Measurements from ENCODE around the gene AMBN. TPM values are rescaled to one million over a fixed set of nuclear protein-coding genes. Genes with fewer than 3 reads are reported as not detected.

The AMBN gene, protein sequence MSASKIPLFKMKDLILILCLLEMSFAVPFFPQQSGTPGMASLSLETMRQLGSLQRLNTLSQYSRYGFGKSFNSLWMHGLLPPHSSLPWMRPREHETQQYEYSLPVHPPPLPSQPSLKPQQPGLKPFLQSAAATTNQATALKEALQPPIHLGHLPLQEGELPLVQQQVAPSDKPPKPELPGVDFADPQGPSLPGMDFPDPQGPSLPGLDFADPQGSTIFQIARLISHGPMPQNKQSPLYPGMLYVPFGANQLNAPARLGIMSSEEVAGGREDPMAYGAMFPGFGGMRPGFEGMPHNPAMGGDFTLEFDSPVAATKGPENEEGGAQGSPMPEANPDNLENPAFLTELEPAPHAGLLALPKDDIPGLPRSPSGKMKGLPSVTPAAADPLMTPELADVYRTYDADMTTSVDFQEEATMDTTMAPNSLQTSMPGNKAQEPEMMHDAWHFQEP
- polyA plus RNA-seq (ENCODE audit: insufficient read length in 3 of 3), result 1 to 10 TPM; 1.0 to 1.8 (median 1.6) TPM
- long read RNA-seq, donor 1, partial matches to known transcripts, result 0 of 1 reads
- long read RNA-seq, donor 1, other reads (novel, unspliced or antisense), result 0 of 1 reads
- long read RNA-seq, donor 2, result 0 reads
- long read RNA-seq, donor 3, partial matches to known transcripts, result 0 of 4 reads
- long read RNA-seq, donor 3, other reads (novel, unspliced or antisense), result 0 of 4 reads
- long read RNA-seq, donor 4, partial matches to known transcripts, result 0 of 2 reads
- long read RNA-seq, donor 4, other reads (novel, unspliced or antisense), result 0 of 2 reads
- long read RNA-seq, donor 5, result 0 reads
- long read RNA-seq, donor 6, result 0 reads
- long read RNA-seq, donor 7, partial matches to known transcripts, result 0 of 1 reads
- long read RNA-seq, donor 7, other reads (novel, unspliced or antisense), result 0 of 1 reads
- long read RNA-seq, donor 8, result 0 reads
- long read RNA-seq, donor 9, result 0 reads
- long read RNA-seq, donor 10, partial matches to known transcripts, result 0 of 1 reads
- long read RNA-seq, donor 10, other reads (novel, unspliced or antisense), result 0 of 1 reads
- long read RNA-seq, donor 11, result 0 reads
- long read RNA-seq, donor 12, result 0 reads
- long read RNA-seq, donor 13, result 0 reads
- long read RNA-seq, donor 14, partial matches to known transcripts, result 0 of 1 reads
- long read RNA-seq, donor 14, other reads (novel, unspliced or antisense), result 0 of 1 reads
- long read RNA-seq, donor 15, result 0 reads
- long read RNA-seq, donor 16, result 0 reads

DNA sequence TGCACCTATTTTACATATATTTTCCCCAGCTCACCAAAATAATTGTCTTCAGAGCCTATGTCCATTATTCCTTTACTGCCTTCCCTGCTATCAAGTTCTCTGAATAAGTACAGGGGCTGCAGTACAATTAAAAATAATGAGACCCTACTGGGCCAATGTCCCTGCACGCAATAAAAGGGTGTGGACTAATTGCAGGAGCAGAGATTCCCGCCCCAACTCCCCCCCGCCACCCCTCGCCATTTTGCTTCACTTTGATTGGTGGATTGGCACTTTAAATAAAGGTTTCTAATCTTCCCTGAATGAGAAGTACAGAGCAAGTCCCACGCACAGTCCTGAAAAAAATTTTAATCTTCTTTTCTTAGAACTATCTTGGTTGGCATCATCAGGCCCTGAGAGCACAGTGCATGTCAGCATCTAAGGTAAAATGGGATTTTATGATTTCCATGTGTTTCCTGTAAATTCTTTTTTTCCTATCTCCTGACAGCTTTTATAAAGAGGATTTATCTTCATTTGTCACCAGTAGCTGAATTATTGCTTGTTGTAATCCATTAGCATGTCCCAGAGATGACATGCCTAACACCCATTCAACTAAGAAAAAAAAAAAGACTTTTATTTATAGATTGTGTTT lies at the start of gene AMBN:
AMBN (plus strand) TSS at position 302 of the 628 bp plus-strand sequence; CDS start at position 405, 103 bp downstream.
- DNase-seq, result no peak

DNA sequence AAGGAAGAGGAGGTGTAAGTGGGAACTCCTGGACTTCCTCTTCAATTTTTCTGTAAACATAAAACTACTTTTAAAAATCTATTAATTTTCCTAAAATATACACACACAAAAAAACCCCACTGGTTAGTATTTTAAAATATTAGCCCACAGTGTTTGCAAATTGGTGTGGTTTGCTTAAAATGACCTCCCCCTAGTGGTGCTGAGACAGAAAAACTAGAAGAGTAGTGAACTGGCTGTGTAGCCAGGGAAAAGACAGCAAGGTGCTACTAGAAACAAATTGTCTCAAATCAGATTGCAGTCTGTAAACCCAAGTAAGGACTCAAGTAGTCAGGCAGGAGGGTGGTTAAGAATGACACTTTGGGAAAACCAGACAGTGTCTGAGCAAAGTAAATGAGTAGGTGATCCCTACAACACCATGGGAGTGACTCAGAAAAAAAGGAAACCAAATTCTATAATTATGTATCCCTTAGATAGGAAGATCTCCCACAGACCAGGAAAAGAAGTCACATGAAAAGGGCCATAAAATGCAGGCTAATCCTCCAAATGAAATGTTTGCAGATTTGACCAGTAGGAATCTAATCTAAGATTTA lies 47.7 kb upstream of the AMBN start:
- no peak for DNase-seq

GRCh38 chr4:70556856-70557255 lies 35.2 kb upstream of the AMBN start:
- DNase-seq, result no peak

DNA sequence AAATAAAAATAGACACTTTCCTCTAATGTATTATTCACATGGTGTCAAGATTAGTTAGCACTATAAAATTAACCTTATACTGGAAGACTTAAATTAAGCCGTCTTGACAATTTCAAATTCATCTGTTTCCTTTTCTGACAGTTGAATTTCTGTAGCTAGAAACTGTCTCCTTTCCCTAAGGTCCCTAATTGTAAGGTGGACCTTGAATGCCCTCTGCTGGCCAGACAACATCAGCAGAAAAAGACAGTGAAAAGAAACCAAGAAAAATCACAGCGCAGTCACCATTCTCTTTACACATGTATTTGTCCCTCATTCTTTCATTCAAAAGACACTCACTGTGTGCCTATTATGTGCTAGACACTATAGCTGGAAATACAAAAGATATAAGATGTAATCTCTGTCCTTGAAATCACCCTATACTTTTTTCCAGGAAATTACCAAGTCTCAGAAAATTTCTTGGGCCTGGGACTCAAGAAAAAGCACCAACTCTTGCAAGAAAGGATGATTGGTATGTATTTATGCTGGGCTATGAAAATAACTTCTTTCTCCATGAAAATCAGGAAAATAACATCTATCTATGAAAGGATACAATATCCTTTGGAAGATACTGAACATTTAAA lies 32.7 kb upstream of the AMBN start:
- peak; percentile 58 for DNase-seq

DNA sequence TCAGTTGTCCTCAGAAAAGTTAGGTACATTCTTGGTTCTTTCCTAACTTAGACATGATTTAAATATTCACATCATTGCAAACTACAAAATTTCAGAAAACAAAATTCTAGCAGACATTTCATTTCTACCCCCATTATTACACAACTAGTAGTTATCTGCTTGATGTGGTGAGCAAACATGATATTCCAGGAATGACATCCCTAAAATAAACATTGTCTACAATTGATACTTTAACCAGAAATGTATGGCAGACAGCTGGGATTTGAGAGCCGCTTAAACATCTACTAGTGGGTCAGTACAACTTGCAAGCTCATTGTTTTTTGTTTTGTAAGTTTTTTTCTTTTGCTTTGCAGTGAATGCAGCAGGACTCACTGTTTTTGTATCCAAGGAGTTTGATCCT lies 32.1 kb upstream of the AMBN start:
- DNase-seq, result no peak

DNA sequence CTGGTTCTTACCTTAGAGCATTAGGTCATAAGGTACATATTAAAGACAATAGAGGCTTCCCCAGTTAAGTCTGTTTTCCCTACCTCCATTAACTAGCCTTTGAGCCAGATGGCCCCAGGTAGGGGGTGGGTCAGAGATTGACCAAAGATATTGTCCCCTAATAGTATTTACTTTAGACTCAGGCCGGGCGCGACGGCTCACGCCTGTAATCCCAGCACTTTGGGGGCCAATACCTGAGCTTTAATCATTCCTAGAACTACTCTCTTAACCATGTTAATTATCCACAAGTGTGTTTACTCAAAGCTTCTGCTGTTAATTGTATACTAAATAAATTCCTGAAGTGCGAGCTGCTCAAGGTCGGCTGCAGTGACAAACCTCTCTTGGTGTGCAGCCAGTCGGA lies 28.0 kb upstream of the AMBN start:
- no peak for DNase-seq

DNA sequence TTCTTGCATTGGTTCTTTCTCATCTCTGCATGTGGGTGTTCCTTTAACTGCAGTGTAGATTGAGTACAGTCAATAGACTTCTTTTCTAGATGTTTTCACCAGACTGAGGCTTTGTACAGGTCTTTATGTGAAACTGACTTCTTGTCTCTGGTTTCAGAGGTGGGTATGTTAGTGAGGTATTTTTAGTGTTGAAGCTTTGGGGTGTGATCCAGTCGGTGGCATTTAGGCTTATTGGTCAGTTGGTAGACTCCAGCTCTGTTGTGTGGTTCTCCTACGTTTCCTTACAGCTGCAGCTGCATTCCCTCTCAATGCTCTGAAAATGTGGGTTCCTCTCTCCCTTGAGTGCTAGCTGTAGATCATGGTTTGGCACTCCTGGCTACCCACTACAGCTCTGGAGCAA lies 21.3 kb upstream of the AMBN start:
- no peak for DNase-seq

DNA sequence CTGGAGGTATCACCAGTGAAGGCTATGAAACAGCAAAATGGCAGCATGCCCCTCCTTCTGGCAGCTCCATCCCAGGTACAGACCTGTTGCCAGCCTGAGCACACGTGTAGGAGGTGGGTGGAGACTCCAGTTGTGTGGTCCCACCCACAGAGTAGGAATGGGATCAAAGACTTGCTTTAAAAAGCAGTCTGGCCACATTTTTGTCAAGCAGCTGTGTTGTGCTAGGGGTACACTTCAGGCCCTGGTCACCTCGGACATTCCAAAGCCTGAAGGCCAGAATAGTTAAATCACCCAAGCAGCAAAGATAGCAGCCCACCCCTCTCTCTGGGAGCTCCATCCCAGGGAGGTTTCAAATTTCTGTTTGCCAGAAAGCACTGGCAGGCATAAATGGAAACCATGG lies 20.3 kb upstream of the AMBN start:
- DNase-seq, result peak; percentile 42

GRCh38 chr4:70575964-70576363 lies 16.1 kb upstream of the AMBN start:
- DNase-seq, result no peak

DNA sequence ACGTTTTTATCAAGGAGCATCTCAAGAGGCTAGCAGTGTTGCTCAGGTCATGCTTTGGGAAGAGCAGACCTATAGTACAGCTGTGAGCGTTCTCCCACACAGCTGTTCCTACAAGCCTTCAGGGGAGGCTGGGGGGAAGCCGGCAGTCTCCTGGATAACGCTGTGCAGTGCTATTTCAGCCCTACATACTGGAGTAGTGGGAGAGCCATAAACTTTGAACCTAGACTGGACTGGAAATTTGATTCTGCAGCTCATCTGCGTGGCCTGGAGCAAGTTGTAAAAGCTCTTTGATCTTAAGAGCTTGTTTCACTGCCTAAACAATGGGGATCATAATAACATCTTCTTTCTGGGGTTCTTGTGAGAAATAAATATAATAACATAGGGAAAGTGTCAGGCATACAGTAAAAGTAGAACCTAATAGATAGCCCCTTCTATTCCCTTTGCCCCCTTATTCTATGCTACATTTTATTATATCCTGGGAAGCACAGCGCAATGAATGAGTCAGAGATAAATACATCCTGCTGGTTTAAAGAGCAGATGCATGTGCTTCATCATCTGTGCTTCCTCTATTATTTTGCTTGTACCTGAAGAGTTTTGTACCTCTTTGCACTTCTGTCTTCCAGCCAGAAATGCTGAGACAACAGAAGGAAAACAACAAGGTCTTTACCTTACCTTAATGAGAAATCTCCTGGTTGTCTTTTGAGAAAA lies 14.7 kb upstream of the AMBN start:
- DNase-seq, result no peak

DNA sequence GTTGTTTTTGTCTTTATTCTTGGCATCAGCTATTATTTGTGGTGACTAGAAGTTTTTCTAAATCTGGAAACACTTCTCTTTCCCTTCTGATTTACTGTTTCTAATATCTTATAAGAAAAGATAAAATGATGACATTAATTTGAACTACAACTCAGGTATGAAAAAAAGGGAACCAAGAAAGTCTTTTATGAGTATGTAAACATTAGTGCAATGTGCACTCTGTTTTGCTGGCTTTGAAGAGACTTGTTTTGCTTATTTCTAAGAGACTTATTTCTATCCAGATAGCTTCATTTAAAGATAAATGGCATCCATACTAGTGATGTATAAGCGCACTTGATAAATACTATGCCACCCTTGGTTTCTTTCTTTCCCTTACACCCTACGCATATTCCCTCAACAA lies 10.1 kb upstream of the AMBN start:
- DNase-seq, result no peak

GRCh38 chr4:70583952-70584834 lies 7.9 kb upstream of the AMBN start:
- no peak for DNase-seq

- DNase-seq, result no peak
These were observed 5.2 kb upstream of the AMBN start for GRCh38 chr4:70586841-70587240.

DNA sequence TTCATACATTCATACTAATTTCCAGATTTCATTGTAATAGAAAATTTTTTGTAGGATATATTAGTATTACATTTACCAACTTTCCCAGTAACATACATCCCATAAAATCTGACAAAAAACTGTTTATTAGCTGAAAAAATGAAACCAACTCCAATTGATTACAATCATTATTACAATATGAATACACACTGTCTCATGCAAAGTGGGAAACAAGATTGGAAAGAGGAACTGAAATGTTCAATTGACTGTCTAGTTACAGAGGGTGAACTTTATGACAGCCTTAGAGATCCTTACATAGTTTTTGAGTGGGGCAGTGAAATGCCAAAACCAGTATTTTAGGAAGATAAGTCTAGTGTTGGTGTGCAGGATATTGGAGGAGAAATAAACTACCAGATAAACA lies 2.3 kb upstream of the AMBN start:
- DNase-seq, result no peak

DNA sequence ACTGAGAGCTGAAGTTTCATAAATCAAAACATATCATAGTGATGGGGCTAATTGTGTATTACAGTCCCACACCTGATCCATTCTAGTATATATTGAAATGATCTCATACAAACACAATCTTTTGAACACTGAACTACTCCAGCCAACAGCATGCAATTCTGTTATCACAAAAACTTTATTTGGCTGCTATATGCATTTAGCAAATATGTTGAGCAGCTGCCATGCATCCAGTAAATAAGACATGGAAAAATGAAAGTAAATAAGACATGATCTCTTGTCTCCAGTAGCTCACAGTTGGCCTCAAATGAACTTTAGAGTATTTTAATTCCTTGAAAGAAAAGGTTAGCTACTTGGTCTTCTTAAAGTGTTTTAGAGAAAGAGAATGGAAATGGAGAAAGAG lies 2.1 kb downstream of the AMBN start:
- DNase-seq, result no peak

GRCh38 chr4:70600305-70600704 lies 8.2 kb downstream of the AMBN start:
- no peak for DNase-seq

DNA sequence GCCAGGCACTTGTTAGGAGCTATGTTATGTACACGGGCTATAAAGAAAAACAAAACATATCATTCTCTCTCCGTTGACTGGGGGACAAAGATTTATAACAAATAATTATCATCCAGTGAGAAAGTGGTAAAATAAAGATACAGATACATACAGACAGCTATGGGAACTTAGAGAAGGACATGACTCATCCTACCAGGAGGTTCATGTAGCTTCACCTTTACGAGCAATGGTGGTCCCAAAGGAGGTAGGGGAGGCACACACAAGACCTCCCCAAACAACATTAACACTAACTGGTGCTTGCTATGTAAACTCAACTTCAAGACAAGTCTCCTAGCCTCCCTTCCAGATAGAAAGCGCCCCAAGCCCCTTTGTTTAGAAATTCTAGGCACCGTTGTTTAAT lies 8.9 kb downstream of the AMBN start:
- no peak for DNase-seq

GRCh38 chr4:70601422-70602039 lies 9.5 kb downstream of the AMBN start:
- peak; percentile 71 for DNase-seq

- no peak for DNase-seq
These were observed 11.8 kb downstream of the AMBN start for GRCh38 chr4:70603856-70604255.
